PC-9 (cell line): Measurements from ENCODE around the gene ATXN7L2.

Source experiments
- CTCF ChIP-seq: fragments of 200-600 bp; sonication (generic); conservative IDR thresholded peaks from 2 replicates; pipeline ENCODE4 v1.6.1; 2017; ENCODE audit warnings: mixed run types, antibody characterized with exemption, mild to moderate bottlenecking, moderate library complexity
- EZH2 ChIP-seq: fragments of 200-600 bp; sonication (generic); IDR thresholded peaks from 2 replicates; pipeline ENCODE4 v1.8.0; 2017; ENCODE audit warnings: antibody characterized with exemption, low read depth

GRCh38 chr1:109517337-109517736 is 33.6 kb downstream of the ATXN7L2 start:
- TF ChIP-seq CTCF, result no peak
- TF ChIP-seq EZH2, result no peak
